GM23338 (cell line): ENCODE measurements around the gene OVOL3. TPM values are rescaled to one million over a fixed set of nuclear protein-coding genes. Genes with fewer than 3 reads are reported as not detected.

Experiments
- ATAC-seq: fragments of 200-7000 bp; cut with Tn5 transposase; 3 replicates; pipeline ENCODE4 v1.9.1; 2020
- DNase-seq: peaks from one replicate; pipeline ENCODE4 v3.0.0-alpha.2; 2015; ENCODE audit warnings: low spot score
- H2AFZ ChIP-seq: fragments of 200-600 bp; sonication (generic); 2 replicates; pipeline ENCODE4 v1.8.0; 2016; ENCODE audit warnings: antibody characterized with exemption, mild to moderate bottlenecking, moderate library complexity
- H3F3A ChIP-seq: fragments of 200-600 bp; sonication (generic); replicated peaks from 2 replicates; pipeline ENCODE4 v1.8.0; 2017; ENCODE audit warnings: antibody characterized with exemption, mixed run types, low read depth
- H3K27ac ChIP-seq: fragments of 200-600 bp; sonication (generic); 2 replicates; pipeline ENCODE4 v1.6.1; 2016; ENCODE audit warnings: low read depth
- H3K27me3 ChIP-seq: fragments of 200-600 bp; sonication (generic); 2 replicates; pipeline ENCODE4 v1.8.0; 2016; ENCODE audit warnings: mild to moderate bottlenecking, mixed run types, moderate library complexity; ENCODE audit not compliant: insufficient read depth
- H3K36me3 ChIP-seq: fragments of 200-600 bp; sonication (generic); 2 replicates; pipeline ENCODE4 v1.8.0; 2016; ENCODE audit warnings: mild to moderate bottlenecking; ENCODE audit not compliant: insufficient read depth
- H3K4me1 ChIP-seq: fragments of 200-600 bp; sonication (generic); 2 replicates; pipeline ENCODE4 v1.8.0; 2016; ENCODE audit warnings: mild to moderate bottlenecking, moderate library complexity; ENCODE audit not compliant: insufficient read depth
- H3K4me2 ChIP-seq: fragments of 200-600 bp; sonication (generic); 2 replicates; pipeline ENCODE4 v1.7.1; 2017; ENCODE audit warnings: mixed run types
- H3K4me3 ChIP-seq: fragments of 200-600 bp; sonication (generic); 2 replicates; pipeline ENCODE4 v1.6.1; 2016; ENCODE audit warnings: mixed run types
- H3K79me2 ChIP-seq: fragments of 200-600 bp; sonication (generic); replicated peaks from 2 replicates; pipeline ENCODE4 v1.8.0; 2017; ENCODE audit warnings: mild to moderate bottlenecking; ENCODE audit not compliant: insufficient read depth
- H3K9me2 ChIP-seq: fragments of 200-600 bp; sonication (generic); 2 replicates; pipeline ENCODE4 v1.8.0; 2017; ENCODE audit not compliant: insufficient read depth
- H4K20me1 ChIP-seq: fragments of 200-600 bp; sonication (generic); replicated peaks from 2 replicates; pipeline ENCODE4 v1.8.0; 2017; ENCODE audit warnings: mild to moderate bottlenecking; ENCODE audit not compliant: insufficient read depth
- H3K27ac Mint-ChIP-seq: 2 replicates; pipeline ENCODE4 v1.8.0; 2020; ENCODE audit warnings: inconsistent platforms, mild to moderate bottlenecking, moderate library complexity, mixed read lengths
- H3K27me3 Mint-ChIP-seq: 3 replicates; pipeline ENCODE4 v1.8.0; 2022; ENCODE audit warnings: low read depth, mild to moderate bottlenecking, moderate library complexity, mixed read lengths, inconsistent platforms; ENCODE audit not compliant: insufficient read depth, poor library complexity
- H3K36me3 Mint-ChIP-seq: 3 replicates; pipeline ENCODE4 v1.8.0; 2021; ENCODE audit warnings: low read depth, mild to moderate bottlenecking, inconsistent platforms, moderate library complexity, mixed read lengths
- H3K4me1 Mint-ChIP-seq: 3 replicates; pipeline ENCODE4 v1.8.0; 2020; ENCODE audit warnings: mild to moderate bottlenecking, inconsistent platforms, mixed read lengths
- H3K4me3 Mint-ChIP-seq: 3 replicates; pipeline ENCODE4 v1.8.0; 2021; ENCODE audit warnings: moderate library complexity, mild to moderate bottlenecking, inconsistent platforms, mixed read lengths
- H3K9me3 Mint-ChIP-seq: 3 replicates; pipeline ENCODE4 v1.8.0; 2020; ENCODE audit warnings: moderate library complexity, mild to moderate bottlenecking, inconsistent platforms, mixed read lengths
- CREB1 ChIP-seq: fragments of 250-450 bp; sonication (Bioruptor Pico); IDR thresholded peaks from 2 replicates; pipeline ENCODE4 v1.5.0; 2020; ENCODE audit warnings: low read depth, mild to moderate bottlenecking, moderate library complexity
- EZH2 ChIP-seq: fragments of 200-600 bp; sonication (generic); IDR thresholded peaks from one replicate; pipeline ENCODE4 v1.8.0; 2017; ENCODE audit warnings: antibody characterized with exemption, mild to moderate bottlenecking, low read depth; ENCODE audit not compliant: unreplicated experiment
- EZH2phosphoT487 ChIP-seq: fragments of 200-600 bp; sonication (generic); IDR thresholded peaks from one replicate; pipeline ENCODE4 v1.8.1; 2018; ENCODE audit warnings: antibody characterized with exemption; ENCODE audit not compliant: unreplicated experiment
- JUNB ChIP-seq: IDR thresholded peaks from one replicate; pipeline ENCODE4 v1.6.1; 2016; ENCODE audit warnings: antibody characterized with exemption; ENCODE audit not compliant: unreplicated experiment
- NANOG ChIP-seq: IDR thresholded peaks from 2 replicates; pipeline ENCODE4 v1.6.1; 2016; ENCODE audit warnings: antibody characterized with exemption, borderline replicate concordance
- POLR2AphosphoS5 ChIP-seq: IDR thresholded peaks from 2 replicates; pipeline ENCODE4 v1.6.1; 2016; ENCODE audit warnings: antibody characterized with exemption, low read depth
- REST ChIP-seq: IDR thresholded peaks from one replicate; pipeline ENCODE4 v1.6.1; 2018; ENCODE audit warnings: antibody characterized with exemption; ENCODE audit not compliant: unreplicated experiment
- STAT1 ChIP-seq: IDR thresholded peaks from one replicate; pipeline ENCODE4 v1.6.1; 2016; ENCODE audit warnings: antibody characterized with exemption; ENCODE audit not compliant: unreplicated experiment
- ZNF114 ChIP-seq: fragments of 250-450 bp; sonication (Bioruptor Pico); IDR thresholded peaks from 2 replicates; pipeline ENCODE4 v1.5.0; 2020; ENCODE audit warnings: mild to moderate bottlenecking, moderate library complexity
- ZNF462 ChIP-seq: fragments of 250-450 bp; sonication (Bioruptor Pico); IDR thresholded peaks from 2 replicates; pipeline ENCODE4 v1.5.0; 2020; ENCODE audit warnings: mild to moderate bottlenecking, moderate library complexity
- polyA plus RNA-seq: library from polyadenylated mRNA; unstranded; fragments of >200 nt; fragmentation: Nextera tagmentation; extraction: Ambion mirVana; gene quantifications from 2 replicates; pipeline ENCODE4 v1.2.1, GENCODE V29; 2016
- total RNA-seq: library from RNA; depleted of rRNA; stranded (reverse); fragments of >200 nt; shearing (Covaris generic); gene quantifications from 2 replicates; pipeline ENCODE4 v1.2.3, GENCODE V29; 2014
- TF ChIP-seq, protein P1 (sequence below): IDR thresholded peaks from 2 replicates; pipeline ENCODE4 v1.6.1; 2016; ENCODE audit warnings: antibody characterized with exemption
- TF ChIP-seq, protein P2 (sequence below), 2 experiments: fragments of 200-600 bp in 1 of 2; sonication (generic) in 1 of 2; conservative IDR thresholded peaks; 2 replicates each; pipeline versions ENCODE4 v1.5.1 to v1.6.1; 2016 to 2017; ENCODE audit warnings: antibody characterized with exemption in 2 of 2, low read depth in 2 of 2, mild to moderate bottlenecking in 2 of 2, moderate library complexity in 1 of 2

The OVOL3 gene
- total and polyA plus RNA-seq, 2 experiments from 2014 or later: not detected

GRCh38 chr19:36153126-36153525 lies 42.2 kb downstream of the OVOL3 start:
- H3K27ac ChIP-seq: no peak overlapping the region
- H3K4me3 Mint-ChIP-seq: peak overlapping the region; percentile 64; the same call in 2 of the 3 replicates

More at GRCh38 chr19:36153126-36153525, 42.2 kb downstream of the OVOL3 start:
- H4K20me1 ChIP-seq: no peaks in the 10 kb centered on the region
- H3K4me3 ChIP-seq: peak overlapping the region; percentile 77
- no peaks in the 10 kb centered on the region for H3K9me2 ChIP-seq
- peaks cover 9% of the 10 kb centered on the region; the same call in 1 of the 2 replicates for H3F3A ChIP-seq
- Mint-ChIP-seq H3K27me3 (peaks cover 16% of the 10 kb centered on the region), H3K9me3 (no peaks in the 10 kb centered on the region), H3K27ac (no peak overlapping the region), H3K4me1 (peaks cover 27% of the 10 kb centered on the region), H3K36me3 (peaks cover 28% of the 10 kb centered on the region)
- DNase-seq (no peak), ATAC-seq (no peak)
- H2AFZ ChIP-seq: no peak overlapping the region
- H3K27me3 ChIP-seq: peaks cover 8% of the 10 kb centered on the region; the same call in 1 of the 2 replicates
- no peak for TF ChIP-seq NANOG
- TF ChIP-seq, protein P1, sequence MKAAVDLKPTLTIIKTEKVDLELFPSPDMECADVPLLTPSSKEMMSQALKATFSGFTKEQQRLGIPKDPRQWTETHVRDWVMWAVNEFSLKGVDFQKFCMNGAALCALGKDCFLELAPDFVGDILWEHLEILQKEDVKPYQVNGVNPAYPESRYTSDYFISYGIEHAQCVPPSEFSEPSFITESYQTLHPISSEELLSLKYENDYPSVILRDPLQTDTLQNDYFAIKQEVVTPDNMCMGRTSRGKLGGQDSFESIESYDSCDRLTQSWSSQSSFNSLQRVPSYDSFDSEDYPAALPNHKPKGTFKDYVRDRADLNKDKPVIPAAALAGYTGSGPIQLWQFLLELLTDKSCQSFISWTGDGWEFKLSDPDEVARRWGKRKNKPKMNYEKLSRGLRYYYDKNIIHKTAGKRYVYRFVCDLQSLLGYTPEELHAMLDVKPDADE: no peak
- TF ChIP-seq EZH2: no peak
- TF ChIP-seq POLR2AphosphoS5: no peak
- TF ChIP-seq ZNF462 (CRISPR knock-in tag): no peak
- TF ChIP-seq, protein P2, sequence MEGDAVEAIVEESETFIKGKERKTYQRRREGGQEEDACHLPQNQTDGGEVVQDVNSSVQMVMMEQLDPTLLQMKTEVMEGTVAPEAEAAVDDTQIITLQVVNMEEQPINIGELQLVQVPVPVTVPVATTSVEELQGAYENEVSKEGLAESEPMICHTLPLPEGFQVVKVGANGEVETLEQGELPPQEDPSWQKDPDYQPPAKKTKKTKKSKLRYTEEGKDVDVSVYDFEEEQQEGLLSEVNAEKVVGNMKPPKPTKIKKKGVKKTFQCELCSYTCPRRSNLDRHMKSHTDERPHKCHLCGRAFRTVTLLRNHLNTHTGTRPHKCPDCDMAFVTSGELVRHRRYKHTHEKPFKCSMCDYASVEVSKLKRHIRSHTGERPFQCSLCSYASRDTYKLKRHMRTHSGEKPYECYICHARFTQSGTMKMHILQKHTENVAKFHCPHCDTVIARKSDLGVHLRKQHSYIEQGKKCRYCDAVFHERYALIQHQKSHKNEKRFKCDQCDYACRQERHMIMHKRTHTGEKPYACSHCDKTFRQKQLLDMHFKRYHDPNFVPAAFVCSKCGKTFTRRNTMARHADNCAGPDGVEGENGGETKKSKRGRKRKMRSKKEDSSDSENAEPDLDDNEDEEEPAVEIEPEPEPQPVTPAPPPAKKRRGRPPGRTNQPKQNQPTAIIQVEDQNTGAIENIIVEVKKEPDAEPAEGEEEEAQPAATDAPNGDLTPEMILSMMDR (conservative IDR thresholded peaks at IDR 0.05; ENCODE audit: low read depth in 2 of 2): no peak
- no peak for TF ChIP-seq ZNF114 (CRISPR knock-in tag)
- no peak for TF ChIP-seq JUNB
- no peak for TF ChIP-seq EZH2phosphoT487
- TF ChIP-seq REST: no peak
- no peak for TF ChIP-seq CREB1 (CRISPR knock-in tag)
- no peak for TF ChIP-seq STAT1
- H3K4me2 ChIP-seq: peak overlapping the region; percentile 97
- peaks cover 25% of the 10 kb centered on the region for H3K4me1 ChIP-seq
- no peaks in the 10 kb centered on the region for H3K79me2 ChIP-seq
- no peaks in the 10 kb centered on the region for H3K36me3 ChIP-seq
